GM18868 (cell line): ENCODE data around the gene CTF1.
"Not testable (repeated sequence)": the region's sequence is repeated elsewhere in the genome, so short reads cannot be mapped to it uniquely, and the experiment has no call there.

ENCODE experiments used
- ATAC-seq: cut with Tn5 transposase; IDR thresholded peaks from one replicate; pipeline ENCODE4 v1.9.1; 2021; ENCODE audit warnings: mild to moderate bottlenecking, moderate library complexity; ENCODE audit not compliant: unreplicated experiment

Gene CTF1

DNA sequence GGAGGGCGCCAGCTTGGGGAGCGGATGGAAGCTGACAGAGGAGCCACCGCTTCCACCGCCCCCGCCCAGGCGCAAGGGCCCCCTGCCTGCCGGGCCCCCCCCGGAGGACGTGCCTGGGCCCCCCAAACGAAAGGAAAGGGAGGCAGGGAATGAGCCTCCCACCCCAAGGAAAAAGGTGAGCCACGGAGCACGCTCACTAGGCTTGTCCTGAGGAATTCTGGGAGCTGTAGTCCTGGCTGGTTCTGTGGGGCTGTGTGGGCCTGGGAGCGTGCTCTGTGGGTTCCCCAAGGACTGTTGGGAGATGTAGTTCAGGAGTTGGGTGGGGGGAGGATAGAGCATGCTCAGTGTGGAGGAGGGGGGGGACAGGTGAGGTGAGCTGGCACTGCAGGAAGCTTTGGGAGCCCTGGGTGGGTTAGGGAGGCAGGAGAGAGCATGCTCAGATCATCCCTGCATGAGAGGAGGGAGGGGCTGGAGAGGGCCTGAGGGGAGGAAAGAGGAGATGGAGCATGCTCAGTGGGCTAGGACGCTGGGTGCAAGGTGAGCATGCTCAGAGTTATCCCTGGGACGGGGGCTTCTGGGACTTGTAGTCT is 31.5 kb downstream of the CTF1 start:
- peak; percentile 34 for ATAC-seq

DNA sequence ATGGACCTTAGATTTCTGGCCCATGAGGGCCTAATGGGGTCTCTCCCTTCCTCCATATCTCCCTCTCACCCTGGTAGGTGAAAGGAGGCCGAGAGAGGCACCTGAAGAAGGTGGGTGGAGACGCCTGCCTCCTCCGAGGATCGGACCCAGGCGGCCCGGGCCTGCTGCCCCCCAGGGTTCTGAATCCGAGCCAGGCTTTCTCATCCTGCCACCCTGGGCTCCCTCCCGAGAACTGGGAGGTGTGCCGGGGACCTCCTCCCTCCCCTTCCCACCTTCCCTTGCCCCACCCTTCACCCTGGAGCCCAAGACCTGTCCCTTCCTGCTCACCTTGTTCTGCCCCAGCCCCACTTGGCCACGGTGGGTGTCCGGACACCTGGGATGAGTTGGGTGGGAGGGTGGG is 32.0 kb downstream of the CTF1 start:
- no peak for ATAC-seq

DNA sequence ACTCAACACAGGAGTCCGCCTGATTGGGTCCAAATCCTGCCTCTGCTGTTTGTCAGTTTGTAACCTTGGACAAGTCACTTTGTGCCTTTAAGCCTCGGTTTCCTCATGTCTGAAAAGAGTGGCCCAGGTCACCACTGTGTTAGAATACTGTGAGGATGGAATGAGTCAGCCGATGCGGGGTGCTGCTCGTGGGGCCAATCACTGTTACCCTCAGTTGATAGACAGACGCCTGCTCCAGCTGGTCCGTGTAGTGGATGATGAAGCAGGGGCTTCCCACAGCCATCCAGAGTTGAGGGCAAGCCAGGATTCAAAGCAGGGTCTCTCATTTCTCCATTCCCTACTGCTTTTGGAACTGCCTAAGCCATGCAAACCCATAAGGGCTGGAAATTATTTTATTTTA is 32.8 kb downstream of the CTF1 start:
- ATAC-seq, result no peak

DNA sequence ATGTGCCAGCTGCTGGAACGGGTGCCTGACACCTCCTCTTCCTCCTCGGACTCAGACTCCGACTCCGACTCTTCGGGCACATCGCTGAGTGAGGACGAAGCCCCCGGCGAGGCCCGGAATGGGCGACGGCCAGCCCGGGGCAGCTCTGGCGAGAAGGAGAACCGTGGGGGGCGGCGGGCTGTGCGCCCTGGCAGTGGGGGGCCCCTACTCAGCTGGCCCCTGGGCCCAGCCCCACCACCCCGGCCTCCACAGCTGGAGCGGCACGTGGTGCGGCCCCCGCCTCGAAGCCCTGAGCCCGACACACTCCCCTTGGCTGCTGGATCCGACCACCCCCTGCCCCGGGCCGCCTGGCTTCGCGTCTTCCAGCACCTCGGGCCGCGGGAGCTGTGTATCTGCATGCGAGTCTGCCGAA is 33.8 kb downstream of the CTF1 start:
- no peak for ATAC-seq

DNA sequence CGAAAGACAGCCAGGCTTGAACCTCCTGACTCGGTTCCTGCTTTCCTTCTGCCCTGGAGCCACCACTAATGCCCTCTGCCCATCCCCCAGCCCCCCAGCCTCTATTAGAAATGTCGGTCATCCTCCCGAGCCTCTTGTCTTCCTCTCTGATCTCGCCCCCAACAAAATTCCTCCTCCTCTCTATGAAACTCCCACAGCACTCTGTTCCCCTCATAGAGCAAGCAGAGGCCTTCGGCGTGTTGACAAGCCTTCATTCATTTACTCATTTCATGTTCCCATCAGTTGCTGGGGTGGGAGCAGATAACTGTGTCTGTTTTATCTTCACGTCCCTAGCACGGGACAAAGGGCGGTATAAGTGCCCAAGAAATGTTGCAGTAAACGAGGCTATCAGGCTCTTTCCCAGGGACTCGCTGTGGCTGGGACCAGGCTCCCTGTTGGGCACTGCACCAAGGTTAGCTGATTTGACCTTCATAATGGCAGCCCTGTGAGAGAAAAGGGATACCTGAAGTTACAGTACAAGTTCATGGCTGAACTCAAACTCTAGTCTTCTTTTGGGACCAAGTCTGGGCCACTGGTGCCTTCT is 34.7 kb downstream of the CTF1 start:
- no peak for ATAC-seq

DNA sequence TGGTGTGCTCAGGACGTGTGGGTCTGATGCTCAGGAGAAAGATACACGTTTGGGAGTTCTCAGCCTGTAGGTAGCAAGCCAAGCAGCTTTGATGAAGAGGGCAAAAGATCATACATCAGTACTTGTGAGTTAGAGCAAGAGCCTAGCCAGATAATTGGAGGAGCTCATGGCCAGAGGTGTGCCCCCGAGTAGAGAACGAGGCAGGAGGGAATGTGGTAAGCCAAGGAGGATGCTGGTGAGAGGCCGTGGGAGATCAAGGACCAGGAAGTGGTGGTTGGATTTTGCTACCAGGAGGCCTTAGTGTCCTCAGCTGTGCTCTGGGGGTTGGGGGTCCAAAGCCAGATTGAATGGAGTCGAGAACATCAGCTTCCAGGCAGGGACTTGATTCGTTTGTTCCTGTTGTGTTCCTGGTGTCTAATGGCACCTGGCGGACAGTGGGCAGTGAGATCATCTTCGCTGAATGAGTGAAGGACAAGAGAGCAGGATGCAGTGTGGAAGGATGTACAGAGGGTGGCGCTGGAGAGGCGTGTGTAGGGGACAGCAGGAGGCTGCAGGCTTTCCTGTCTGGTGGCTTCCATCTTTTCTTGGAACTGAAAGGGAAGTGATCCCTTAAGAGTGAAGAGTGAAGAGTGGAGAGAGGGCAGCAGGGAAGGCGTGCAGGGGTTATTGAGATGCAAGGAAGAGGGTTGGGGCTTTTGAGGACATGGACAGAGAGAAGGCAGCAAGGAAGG is 38.6 kb downstream of the CTF1 start:
- ATAC-seq, result no peak

DNA sequence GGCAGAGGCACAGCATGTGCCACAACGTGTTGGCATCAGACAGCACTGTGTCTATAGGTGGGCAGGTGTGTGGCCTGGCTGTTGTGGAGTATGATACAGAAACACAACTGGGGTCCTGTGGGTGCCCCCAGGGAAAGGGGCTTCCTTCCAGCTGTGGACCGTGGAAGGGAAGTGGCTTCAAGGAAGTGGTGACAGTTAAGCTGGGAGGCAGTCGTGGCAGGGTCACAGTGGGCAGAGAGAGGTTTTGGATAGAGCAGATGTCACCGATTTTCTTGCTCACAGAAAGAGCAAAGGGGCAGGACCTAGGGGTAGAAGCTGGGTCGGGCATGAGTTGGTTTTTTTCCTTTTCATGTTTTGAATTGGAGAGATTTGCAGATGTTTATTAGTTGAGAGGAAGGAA is 41.3 kb downstream of the CTF1 start:
- no peak for ATAC-seq

DNA sequence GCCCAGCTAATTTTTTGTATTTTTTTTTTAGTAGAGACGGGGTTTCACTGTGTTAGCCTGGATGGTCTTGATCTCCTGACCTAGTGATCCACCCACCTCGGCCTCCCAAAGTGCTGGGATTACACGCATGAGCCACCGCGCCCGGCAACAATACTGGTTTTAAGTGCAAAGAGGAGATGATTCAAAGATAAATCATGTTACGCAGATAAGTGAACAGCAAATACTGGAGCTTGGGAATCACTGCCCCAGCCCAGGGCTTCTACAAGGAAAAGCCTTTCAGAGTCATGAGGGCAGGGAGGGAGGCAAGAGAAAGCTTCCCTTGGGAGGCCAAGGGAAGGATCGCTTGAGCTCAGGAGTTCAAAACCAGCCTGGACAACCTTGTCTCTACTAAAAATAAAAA is 43.2 kb downstream of the CTF1 start:
- not testable (repeated sequence) for ATAC-seq

DNA sequence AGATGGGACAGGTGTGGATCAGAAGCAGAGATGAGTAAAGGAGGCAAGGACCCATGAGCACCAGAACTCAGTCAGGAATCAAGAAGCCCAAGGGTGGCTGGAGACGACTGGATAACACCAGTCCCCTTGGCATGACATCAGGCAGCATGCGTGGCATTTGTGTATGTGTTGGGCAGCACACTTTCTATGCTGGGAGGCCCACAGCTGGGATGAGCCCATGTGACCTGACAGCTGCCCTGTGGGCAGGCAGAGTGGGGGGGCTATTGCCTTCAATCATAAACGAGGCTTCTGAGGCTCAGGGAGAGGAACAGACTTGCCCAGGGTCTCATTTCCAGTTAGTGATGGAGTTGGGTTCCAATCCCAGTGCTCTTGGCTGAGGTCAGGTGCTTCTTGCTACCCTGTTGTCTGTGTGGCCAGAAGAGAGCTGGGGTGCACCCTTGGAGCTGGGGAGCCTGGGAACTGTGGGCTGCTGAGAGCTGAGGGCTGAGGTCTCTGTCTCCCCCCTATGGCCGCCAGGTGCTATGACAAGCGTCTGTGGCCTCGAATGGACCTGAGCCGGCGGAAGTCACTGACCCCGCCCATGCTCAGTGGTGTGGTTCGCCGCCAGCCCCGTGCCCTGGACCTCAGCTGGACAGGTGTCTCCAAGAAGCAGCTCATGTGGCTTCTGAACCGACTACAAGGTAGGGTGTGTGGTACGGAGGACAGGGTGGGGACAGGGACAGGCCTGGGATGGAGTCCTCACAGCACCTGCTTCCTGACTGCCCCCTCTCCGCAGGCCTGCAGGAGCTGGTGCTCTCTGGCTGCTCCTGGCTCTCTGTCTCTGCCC is 45.4 kb downstream of the CTF1 start:
- peak; percentile 81 for ATAC-seq

DNA sequence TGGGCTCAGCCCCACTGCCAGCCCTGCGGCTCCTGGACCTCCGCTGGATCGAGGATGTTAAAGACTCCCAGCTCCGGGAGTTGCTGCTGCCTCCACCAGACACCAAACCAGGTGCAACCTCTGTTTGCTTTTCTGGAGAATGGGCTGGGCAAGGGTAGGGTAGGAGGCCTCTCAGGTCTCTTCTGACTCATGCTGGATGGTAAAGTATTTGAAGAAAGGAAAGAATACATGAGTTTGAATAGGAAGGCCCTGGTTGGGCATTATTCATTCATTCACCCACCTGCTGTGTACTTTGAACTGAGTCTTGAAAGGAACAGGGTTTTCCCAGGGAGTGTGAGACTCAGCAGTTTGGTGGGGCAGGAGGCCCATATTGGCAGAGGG is 46.0 kb downstream of the CTF1 start:
- ATAC-seq, result peak; percentile 12

DNA sequence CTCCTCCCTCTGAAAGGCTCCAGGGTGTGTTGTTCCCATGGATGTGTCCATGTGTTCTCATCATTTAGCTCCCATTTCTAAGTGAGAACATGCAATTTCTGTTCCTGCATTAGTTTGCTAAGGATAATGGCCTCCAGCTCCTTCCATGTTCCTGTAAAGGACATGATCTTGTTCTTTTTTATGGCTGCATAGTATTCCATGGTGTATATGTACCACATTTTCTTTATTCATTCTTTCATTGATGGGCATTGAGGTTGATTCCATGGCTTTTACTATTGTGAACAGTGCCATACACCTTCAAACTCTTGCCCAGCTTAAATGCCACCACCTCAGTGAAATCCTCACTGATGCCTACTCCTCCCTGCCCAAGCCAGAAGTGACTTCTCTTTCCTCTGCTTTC is 47.9 kb downstream of the CTF1 start:
- ATAC-seq, result no peak

DNA sequence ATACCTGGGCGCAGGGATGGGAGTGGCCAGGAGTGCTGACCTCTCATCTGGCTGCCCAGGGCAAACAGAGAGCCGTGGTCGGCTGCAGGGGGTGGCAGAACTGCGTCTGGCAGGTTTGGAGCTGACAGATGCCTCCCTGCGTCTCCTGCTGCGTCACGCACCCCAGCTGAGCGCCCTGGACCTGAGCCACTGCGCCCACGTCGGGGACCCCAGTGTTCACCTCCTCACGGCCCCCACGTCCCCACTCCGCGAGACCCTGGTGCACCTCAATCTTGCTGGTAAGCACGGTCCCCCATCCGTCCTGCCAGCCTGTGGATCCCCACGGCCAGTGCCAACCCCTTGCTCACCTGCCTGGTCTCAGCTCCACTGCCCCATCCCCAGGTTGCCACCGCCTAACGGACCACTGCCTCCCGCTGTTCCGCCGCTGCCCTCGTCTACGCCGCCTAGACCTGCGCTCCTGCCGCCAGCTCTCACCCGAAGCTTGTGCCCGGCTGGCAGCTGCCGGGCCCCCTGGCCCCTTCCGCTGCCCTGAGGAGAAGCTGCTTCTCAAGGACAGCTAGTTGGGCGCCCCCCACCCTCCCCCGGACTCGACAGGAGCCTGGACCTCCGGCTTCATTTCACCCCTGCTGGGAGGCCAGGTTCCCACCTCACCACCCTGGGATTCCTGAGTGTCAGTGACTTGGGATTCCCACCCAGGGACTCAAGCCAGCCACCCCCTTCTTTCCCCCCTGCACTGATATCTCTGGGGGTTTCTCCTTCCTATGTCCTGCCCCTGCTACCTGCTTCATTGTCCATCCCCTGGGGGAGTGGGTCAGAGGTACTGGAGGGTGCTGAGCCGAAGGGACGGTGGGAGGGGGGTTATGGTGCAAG is 50.5 kb downstream of the CTF1 start:
- no peak for ATAC-seq

DNA sequence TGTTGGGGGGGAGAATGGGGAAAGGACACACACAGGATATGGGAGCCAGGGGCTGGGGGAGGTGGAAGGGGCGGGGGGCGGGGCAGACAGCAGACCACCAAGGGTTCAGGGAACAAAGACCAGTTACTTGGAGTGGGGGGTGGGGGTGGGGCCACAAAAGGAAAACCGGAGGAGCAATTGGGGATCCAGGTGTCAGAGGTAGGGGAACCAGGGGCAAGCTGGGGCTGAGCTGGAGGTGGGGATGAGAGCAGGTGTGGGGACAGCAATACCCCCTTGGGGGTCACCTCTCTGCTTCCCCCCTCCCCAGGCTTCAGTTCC is 51.1 kb downstream of the CTF1 start:
- ATAC-seq, result no peak

DNA sequence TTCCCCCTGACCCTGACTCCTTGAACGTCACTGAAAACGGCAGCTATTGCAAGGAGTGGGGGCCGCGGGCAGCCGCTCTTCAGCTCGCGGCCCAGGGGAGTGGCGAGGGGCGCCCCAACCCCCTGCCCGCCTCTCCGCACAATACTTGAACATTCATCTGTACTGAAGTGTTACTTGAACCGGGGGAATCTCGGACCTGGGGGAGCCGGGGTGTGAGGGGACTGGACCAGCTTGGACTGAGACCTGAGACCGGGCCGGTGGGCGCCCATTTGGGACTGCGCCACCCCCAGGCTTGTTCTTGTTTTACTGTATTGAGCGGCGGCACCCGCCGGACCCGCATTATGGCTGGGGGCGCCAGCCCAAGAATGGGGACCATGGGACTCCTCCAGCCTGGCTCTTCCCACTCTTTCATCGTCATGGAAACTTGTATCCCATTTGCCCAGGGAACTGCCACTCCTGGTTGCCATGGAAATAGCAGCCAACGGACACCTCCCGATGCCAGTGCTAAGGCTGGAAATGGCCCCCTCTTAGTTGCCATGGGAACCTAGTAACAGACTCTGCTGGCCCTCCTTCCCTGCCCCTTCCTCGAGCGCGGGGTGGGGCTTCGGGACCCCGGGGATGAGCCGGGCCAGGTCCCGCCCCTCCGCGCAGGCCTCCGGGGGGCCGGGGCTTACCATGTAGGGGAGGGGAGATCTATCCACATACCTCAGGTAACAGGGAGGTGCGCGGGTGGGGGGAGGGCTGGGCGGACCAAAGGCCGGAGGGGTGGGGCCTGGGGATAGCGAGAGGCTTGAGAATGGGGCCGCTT is 51.6 kb downstream of the CTF1 start:
- ATAC-seq, result peak; percentile 15

DNA sequence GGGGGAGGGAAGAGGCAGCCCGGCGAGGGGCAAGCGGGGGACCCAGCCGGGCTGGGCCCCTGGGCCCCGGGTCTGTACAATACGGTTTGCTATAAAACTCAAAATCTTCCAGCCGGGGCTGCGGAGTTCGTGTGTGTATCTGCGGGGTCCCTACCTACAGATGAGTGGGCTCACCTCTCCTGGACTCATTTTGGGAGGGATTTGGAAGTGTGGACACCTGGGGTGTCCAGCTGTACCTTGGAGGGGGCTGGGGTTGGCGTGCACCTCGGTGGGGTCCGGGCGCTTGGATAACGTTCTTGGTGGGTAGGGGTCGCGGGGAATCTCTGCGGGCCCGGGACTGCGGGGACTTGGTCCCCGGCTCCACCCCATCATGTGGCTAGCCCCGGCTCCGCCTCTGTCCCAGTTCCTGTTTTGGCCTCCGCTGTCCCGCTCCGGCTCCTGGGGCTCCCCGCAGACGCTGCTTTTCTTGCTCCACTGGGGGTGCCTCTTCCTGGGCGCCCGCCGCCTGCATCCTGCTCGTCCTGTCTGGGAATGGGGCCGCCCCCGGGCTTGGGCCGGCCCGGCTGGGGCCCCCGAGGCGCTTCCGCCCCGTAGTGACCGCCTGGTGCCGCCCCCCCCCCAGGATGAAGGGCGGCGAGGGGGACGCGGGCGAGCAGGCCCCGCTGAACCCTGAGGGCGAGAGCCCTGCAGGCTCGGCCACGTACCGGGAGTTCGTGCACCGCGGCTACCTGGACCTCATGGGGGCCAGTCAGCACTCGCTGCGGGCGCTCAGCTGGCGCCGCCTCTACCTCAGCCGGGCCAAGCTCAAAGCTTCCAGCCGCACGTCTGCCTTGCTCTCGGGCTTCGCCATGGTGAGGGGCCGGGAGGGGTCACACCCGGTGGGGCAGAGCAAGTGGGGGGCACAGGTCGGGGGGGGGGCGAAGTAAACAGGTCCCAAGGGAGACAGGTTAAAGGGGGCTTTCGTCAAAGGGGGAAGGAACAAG is 52.5 kb downstream of the CTF1 start, which contains the start of gene ORAI3:
ORAI3 (plus strand) TSS at position 402 of the 983 bp plus-strand sequence; CDS start at position 624, 222 bp downstream.
- peak; percentile 72 for ATAC-seq

DNA sequence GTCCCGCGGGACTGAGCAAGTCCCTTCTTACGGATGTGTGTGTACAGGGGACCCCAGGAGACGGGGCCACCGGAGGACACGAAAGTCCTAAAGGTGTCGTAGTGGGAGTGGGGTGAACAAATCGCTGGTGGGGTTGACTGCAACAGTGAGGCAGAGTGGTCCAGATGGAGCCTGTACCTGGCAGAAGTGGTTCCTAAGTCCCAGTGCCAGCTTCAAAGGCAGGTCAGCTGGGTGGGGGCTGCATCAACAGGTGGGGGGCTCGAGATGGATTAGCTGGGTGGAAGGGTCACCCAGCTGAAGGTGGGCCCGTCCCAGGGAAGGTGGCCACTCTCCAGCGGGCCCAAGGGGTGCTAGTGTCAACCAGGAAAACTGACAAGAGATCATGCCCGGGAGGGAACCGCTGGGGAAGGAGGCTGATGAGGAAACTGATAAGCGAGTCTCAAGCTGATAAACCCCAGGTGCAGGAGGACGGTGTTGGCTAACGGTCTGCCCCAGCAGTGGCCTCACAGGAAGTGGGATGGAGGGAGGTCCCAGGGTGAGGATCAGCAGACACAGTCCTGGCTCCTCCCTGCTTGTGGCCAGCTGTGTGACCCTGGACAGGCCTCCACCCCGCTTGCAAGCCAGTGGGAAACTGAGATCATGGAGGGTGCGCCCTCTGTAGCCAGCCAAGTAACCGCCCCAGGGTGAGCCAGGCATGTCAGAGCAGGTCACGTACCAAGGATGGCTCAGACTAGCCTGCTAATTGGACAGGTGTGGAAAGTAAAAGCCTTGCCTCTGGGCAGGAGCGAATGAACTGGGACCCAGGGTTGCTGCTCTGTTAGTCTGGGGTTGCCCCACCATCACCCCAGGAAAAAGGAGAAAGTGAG is 53.5 kb downstream of the CTF1 start:
- peak; percentile 48 for ATAC-seq

DNA sequence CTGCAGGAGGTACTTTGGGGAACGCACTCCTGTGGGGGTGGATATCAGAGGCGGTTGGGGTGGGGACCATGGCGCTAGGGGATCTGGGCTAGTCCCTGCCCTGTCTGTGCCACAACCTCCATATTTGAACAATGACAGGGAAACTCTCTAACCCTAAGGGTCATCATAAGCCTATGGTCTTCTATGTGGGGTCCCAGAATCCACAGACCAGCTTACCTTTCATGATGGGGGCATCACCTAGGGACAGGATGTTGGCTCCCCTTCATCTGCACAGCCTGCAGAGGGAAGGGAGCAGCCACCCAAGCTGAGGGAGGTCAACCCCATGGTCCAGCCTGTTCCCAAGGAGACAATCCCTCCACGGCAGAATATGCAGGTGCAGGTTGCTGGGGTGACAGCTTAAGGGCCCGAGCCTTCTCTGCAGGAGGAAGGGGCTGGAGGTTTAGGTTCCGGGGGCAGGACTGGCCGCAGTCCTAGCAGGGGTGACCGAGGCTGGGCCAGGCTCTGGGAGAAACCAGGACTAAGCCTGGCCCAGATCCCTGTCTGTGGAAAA is 54.2 kb downstream of the CTF1 start:
- no peak for ATAC-seq
